SH-SY5Y (cell line): ENCODE measurements around the gene SPG7.

Experiments
- GATA2 ChIP-seq: IDR thresholded peaks from 2 replicates; pipeline ENCODE4 v1.6.1; 2011; ENCODE audit warnings: mild to moderate bottlenecking, low read depth, low read length
- GATA3 ChIP-seq: IDR thresholded peaks from 2 replicates; pipeline ENCODE4 v1.6.1; 2011; ENCODE audit warnings: low read depth, mild to moderate bottlenecking, low read length, moderate library complexity

- no peak for TF ChIP-seq GATA2
- no peak for TF ChIP-seq GATA3
These were observed 32.4 kb downstream of the SPG7 start for GRCh38 chr16:89540557-89540956.
